Measurements from ENCODE around the gene SLIT3.

DNA sequence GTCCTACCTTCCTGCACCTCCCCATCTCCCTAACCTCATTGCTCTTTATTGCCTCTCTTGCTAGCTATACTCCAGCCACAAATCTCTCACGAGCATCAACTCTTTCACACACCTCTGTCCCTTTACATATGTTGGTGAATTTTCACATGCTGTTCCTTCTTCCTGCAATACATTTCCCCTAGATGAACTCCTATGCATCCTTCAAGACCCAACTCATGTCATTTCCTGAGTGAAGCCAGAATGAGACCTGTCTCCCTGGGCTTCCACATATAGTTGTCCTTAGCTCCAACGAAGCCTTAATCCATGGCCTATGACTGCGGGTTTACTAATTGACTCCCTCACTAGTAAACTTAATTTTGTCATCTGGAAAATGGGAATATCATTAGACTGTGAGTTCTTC lies 424.5 kb downstream of the SLIT3 start:
- TF ChIP-seq EZH2 (IDR thresholded peaks at IDR 0.05) (no peak), POLR2AphosphoS5 (IDR thresholded peaks at IDR 0.05; ENCODE audit: borderline replicate concordance, low read depth, low read length) (no peak), FOXP2 (optimal IDR thresholded peaks at IDR 0.05; ENCODE audit: control extremely low read depth, extremely low read length, insufficient read depth) (no peak)

All from SK-N-MC (cell line).